Cardiac muscle cell (in vitro differentiated cells and primary cell): Measurements from ENCODE around the gene ANXA5. TPM values are rescaled to one million over a fixed set of nuclear protein-coding genes. Genes with fewer than 3 reads are reported as not detected.

Experiments
- DNase-seq, 2 donors: peaks; one replicate each; pipeline versions ENCODE4 v3.0.0 to v3.0.0-alpha.2; 2010 to 2017; ENCODE audit warnings: low read depth in 1 of 2, low spot score in 1 of 2
- H3K27ac ChIP-seq: fragments of 200-600 bp; sonication (generic); 2 replicates; pipeline ENCODE4 v1.5.1; 2016
- H3K27me3 ChIP-seq: fragments of 200-600 bp; sonication (generic); 2 replicates; pipeline ENCODE4 v1.6.0; 2016; ENCODE audit warnings: control low read depth
- H3K36me3 ChIP-seq: fragments of 200-600 bp; sonication (generic); 2 replicates; pipeline ENCODE4 v1.5.1; 2016; ENCODE audit warnings: control low read depth
- H3K4me1 ChIP-seq: fragments of 200-600 bp; sonication (generic); 2 replicates; pipeline ENCODE4 v1.8.1; 2017; ENCODE audit warnings: low read depth, mild to moderate bottlenecking, mixed run types
- H3K4me3 ChIP-seq: fragments of 200-600 bp; sonication (generic); 2 replicates; pipeline ENCODE4 v1.5.1; 2016; ENCODE audit warnings: mild to moderate bottlenecking
- H3K9me3 ChIP-seq: fragments of 200-600 bp; sonication (generic); 2 replicates; pipeline ENCODE4 v1.5.1; 2017; ENCODE audit warnings: low read depth, mild to moderate bottlenecking, control low read depth
- polyA plus RNA-seq: library from polyadenylated mRNA; unstranded; fragments of >200 nt; fragmentation: Nextera tagmentation; extraction: Ambion mirVana; gene quantifications from 2 replicates; pipeline ENCODE4 v1.2.1, GENCODE V29; 2016
- total RNA-seq: library from RNA; depleted of rRNA; stranded (reverse); fragments of >200 nt; gene quantifications from 2 replicates; pipeline ENCODE4 v1.2.3, GENCODE V29; 2016
- TF ChIP-seq, protein P1 (sequence below): IDR thresholded peaks from 2 replicates; pipeline ENCODE4 v1.5.1; 2012; ENCODE audit warnings: low read depth, mild to moderate bottlenecking, low read length

ANXA5 gene
- total and polyA plus RNA-seq, 2 experiments from 2014 or later = 98.2 to 263 TPM

GRCh38 chr4:121642876-121643585 lies 53.7 kb downstream of the ANXA5 start:
- no peak for DNase-seq
- no peaks in the 10 kb centered on the region for H3K4me1 ChIP-seq
- no peaks in the 10 kb centered on the region for H3K36me3 ChIP-seq
- TF ChIP-seq, protein P1, sequence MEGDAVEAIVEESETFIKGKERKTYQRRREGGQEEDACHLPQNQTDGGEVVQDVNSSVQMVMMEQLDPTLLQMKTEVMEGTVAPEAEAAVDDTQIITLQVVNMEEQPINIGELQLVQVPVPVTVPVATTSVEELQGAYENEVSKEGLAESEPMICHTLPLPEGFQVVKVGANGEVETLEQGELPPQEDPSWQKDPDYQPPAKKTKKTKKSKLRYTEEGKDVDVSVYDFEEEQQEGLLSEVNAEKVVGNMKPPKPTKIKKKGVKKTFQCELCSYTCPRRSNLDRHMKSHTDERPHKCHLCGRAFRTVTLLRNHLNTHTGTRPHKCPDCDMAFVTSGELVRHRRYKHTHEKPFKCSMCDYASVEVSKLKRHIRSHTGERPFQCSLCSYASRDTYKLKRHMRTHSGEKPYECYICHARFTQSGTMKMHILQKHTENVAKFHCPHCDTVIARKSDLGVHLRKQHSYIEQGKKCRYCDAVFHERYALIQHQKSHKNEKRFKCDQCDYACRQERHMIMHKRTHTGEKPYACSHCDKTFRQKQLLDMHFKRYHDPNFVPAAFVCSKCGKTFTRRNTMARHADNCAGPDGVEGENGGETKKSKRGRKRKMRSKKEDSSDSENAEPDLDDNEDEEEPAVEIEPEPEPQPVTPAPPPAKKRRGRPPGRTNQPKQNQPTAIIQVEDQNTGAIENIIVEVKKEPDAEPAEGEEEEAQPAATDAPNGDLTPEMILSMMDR = no peak
- no peaks in the 10 kb centered on the region for H3K27me3 ChIP-seq
- no peak overlapping the region for H3K27ac ChIP-seq
- no peaks in the 10 kb centered on the region for H3K9me3 ChIP-seq
- no peak overlapping the region for H3K4me3 ChIP-seq

DNA sequence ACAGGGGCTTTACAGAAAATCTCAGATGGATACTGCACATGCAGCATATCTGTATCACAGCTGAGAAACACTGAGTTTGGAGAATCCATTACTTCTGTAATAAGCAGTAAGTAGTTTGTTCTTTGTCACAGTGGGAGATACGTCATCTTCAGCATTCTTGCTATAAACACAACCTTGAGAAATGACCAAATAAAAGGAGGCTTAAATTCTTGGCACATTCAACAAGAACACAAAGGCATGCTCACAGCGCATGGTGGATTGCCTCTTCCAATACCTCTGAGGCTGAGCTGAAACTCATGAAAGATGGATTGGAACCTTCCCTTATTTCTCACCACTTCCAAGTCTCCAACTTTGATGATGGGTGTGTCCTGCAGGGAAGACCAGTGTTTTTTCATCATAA lies 54.5 kb downstream of the ANXA5 start:
- H3K4me3 ChIP-seq = no peak overlapping the region
- H3K9me3 ChIP-seq = no peaks in the 10 kb centered on the region
- no peaks in the 10 kb centered on the region for H3K36me3 ChIP-seq
- H3K27ac ChIP-seq = no peak overlapping the region
- no peaks in the 10 kb centered on the region for H3K4me1 ChIP-seq
- H3K27me3 ChIP-seq = no peaks in the 10 kb centered on the region
- DNase-seq = no peak
- TF ChIP-seq, protein P1 = no peak

GRCh38 chr4:121633653-121634052 lies 63.1 kb downstream of the ANXA5 start:
- H3K4me3 ChIP-seq = no peak overlapping the region
- no peak for DNase-seq
- TF ChIP-seq, protein P1 = no peak
- no peaks in the 10 kb centered on the region for H3K4me1 ChIP-seq
- H3K36me3 ChIP-seq = no peaks in the 10 kb centered on the region
- no peaks in the 10 kb centered on the region for H3K27me3 ChIP-seq
- no peak overlapping the region for H3K27ac ChIP-seq
- H3K9me3 ChIP-seq = no peaks in the 10 kb centered on the region

- H3K4me1 ChIP-seq = no peaks in the 10 kb centered on the region
- TF ChIP-seq, protein P1 = no peak
- H3K36me3 ChIP-seq = no peaks in the 10 kb centered on the region
- no peak overlapping the region for H3K27ac ChIP-seq
- no peaks in the 10 kb centered on the region for H3K9me3 ChIP-seq
- DNase-seq = no peak
- H3K4me3 ChIP-seq = no peak overlapping the region
- no peaks in the 10 kb centered on the region for H3K27me3 ChIP-seq
Measured at GRCh38 chr4:121632636-121633035, 64.1 kb downstream of the ANXA5 start.

Other genes starting within 250 kb of the ANXA5 start
- gene SMIM43, start 68.2 kb upstream of the ANXA5 start, total RNA-seq = not detected in 2 replicates
- 0.55 TPM in 1 of 2 replicates, not detected in the other for gene SMIM43, start 68.2 kb upstream of the ANXA5 start, polyA plus RNA-seq
- gene EXOSC9, start 104.3 kb upstream of the ANXA5 start, total RNA-seq = 26.5 and 33.0 TPM in 2 replicates
- gene EXOSC9, start 104.3 kb upstream of the ANXA5 start, polyA plus RNA-seq = 29.1 and 34.8 TPM in 2 replicates
- 21.5 and 129 TPM in 2 replicates for gene CCNA2, start 126.9 kb upstream of the ANXA5 start, total RNA-seq
- gene CCNA2, start 126.9 kb upstream of the ANXA5 start, polyA plus RNA-seq = 16.0 and 111 TPM in 2 replicates
- 15.4 and 22.7 TPM in 2 replicates for gene BBS7, start 173.5 kb upstream of the ANXA5 start, total RNA-seq
- 12.9 and 15.0 TPM in 2 replicates for gene BBS7, start 173.5 kb upstream of the ANXA5 start, polyA plus RNA-seq